ENCODE results near the gene ENO1.
A peak's percentile ranks its signal among the peaks of the same experiment; 100 is the strongest.
"Not testable (repeated sequence)": the region's sequence is repeated elsewhere in the genome, so short reads cannot be mapped to it uniquely, and the experiment has no call there.

Gene ENO1

DNA sequence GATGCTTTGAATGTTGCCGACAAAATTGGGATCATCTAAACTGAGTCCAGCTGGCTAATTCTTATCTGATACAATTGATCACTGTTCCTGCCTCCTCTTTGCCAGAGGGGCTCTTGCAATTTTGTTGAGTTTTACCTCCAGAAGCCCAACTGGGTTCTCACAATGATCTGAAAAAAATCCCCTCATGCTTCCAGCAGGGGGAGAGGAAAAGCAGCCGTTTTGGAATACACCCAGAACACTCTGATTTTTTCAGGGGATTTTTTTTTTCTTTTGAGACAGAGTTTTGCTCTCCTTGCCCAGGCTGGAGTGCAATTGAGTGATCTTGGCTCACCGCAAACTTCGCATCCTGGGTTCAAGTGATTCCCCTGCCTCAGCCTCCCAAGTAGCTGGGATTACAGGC, 47.1 kb downstream of the ENO1 start:
- TF ChIP-seq CTCF (IDR thresholded peaks at IDR 0.05; ENCODE audit: borderline replicate concordance, extremely low read depth, low read length, poor library complexity, severe bottlenecking) (peak; percentile 23), EZH2 (IDR thresholded peaks at IDR 0.05; ENCODE audit: borderline replicate concordance, low read depth, low read length, severe bottlenecking) (no peak)
- no peak overlapping the region for H3K9ac ChIP-seq (ENCODE audit: low read depth, low read length)
- ATAC-seq (ENCODE audit: insufficient read depth, low read depth) (no peak), DNase-seq (no peak)
- no peaks in the 10 kb centered on the region for H3K79me2 ChIP-seq (ENCODE audit: insufficient read depth, low read length)
- peaks cover 17% of the 10 kb centered on the region for H3K4me1 ChIP-seq (ENCODE audit: insufficient read depth, low read length)
- no peak overlapping the region for H3K4me3 ChIP-seq (ENCODE audit: low read depth in 1 of 2, low read length in 2 of 2)
- no peak overlapping the region for H3K4me2 ChIP-seq (ENCODE audit: insufficient read depth, low read length)
- H2AFZ ChIP-seq (ENCODE audit: low read depth, low read length): no peak overlapping the region
- no peaks in the 10 kb centered on the region for H3K36me3 ChIP-seq (ENCODE audit: insufficient read depth, low read length)
- H3K27ac ChIP-seq (ENCODE audit: low read length): no peak overlapping the region
- no peaks in the 10 kb centered on the region for H3K27me3 ChIP-seq (ENCODE audit: insufficient read depth, low read length, poor library complexity)
- H4K20me1 ChIP-seq (ENCODE audit: insufficient read depth, low read length): no peaks in the 10 kb centered on the region
- no peaks in the 10 kb centered on the region for H3K9me3 ChIP-seq (ENCODE audit: insufficient read depth, low read length, severe bottlenecking)

GRCh38 chr1:8830732-8831131, 47.8 kb downstream of the ENO1 start:
- H3K27ac ChIP-seq (ENCODE audit: low read length); H3K36me3 ChIP-seq (ENCODE audit: insufficient read depth, low read length); H3K4me2 ChIP-seq (ENCODE audit: insufficient read depth, low read length); ATAC-seq (ENCODE audit: insufficient read depth, low read depth); H3K4me3 ChIP-seq (ENCODE audit: low read depth in 1 of 2, low read length in 2 of 2); H3K79me2 ChIP-seq (ENCODE audit: insufficient read depth, low read length); H3K9me3 ChIP-seq (ENCODE audit: insufficient read depth, low read length, severe bottlenecking); H3K27me3 ChIP-seq (ENCODE audit: insufficient read depth, low read length, poor library complexity); H4K20me1 ChIP-seq (ENCODE audit: insufficient read depth, low read length); H2AFZ ChIP-seq (ENCODE audit: low read depth, low read length); DNase-seq; H3K9ac ChIP-seq (ENCODE audit: low read depth, low read length): not testable (repeated sequence)
- H3K4me1 ChIP-seq (ENCODE audit: insufficient read depth, low read length): peaks cover 17% of the 10 kb centered on the region

GRCh38 chr1:8825985-8826481, 52.5 kb downstream of the ENO1 start:
- no peaks in the 10 kb centered on the region for H4K20me1 ChIP-seq (ENCODE audit: insufficient read depth, low read length)
- H3K27me3 ChIP-seq (ENCODE audit: insufficient read depth, low read length, poor library complexity): no peaks in the 10 kb centered on the region
- TF ChIP-seq EZH2 (IDR thresholded peaks at IDR 0.05; ENCODE audit: borderline replicate concordance, low read depth, low read length, severe bottlenecking) (no peak), CTCF (IDR thresholded peaks at IDR 0.05; ENCODE audit: borderline replicate concordance, extremely low read depth, low read length, poor library complexity, severe bottlenecking) (no peak)
- H3K4me2 ChIP-seq (ENCODE audit: insufficient read depth, low read length): no peak overlapping the region
- H3K4me3 ChIP-seq (ENCODE audit: low read depth in 1 of 2, low read length in 2 of 2): no peak overlapping the region
- H3K79me2 ChIP-seq (ENCODE audit: insufficient read depth, low read length): no peaks in the 10 kb centered on the region
- ATAC-seq (ENCODE audit: insufficient read depth, low read depth): no peak
- H3K9ac ChIP-seq (ENCODE audit: low read depth, low read length): no peak overlapping the region
- no peak for DNase-seq
- H3K36me3 ChIP-seq (ENCODE audit: insufficient read depth, low read length): no peaks in the 10 kb centered on the region
- H2AFZ ChIP-seq (ENCODE audit: low read depth, low read length): no peak overlapping the region
- no peaks in the 10 kb centered on the region for H3K9me3 ChIP-seq (ENCODE audit: insufficient read depth, low read length, severe bottlenecking)
- peaks cover 17% of the 10 kb centered on the region for H3K4me1 ChIP-seq (ENCODE audit: insufficient read depth, low read length)
- H3K27ac ChIP-seq (ENCODE audit: low read length): no peak overlapping the region

DNA sequence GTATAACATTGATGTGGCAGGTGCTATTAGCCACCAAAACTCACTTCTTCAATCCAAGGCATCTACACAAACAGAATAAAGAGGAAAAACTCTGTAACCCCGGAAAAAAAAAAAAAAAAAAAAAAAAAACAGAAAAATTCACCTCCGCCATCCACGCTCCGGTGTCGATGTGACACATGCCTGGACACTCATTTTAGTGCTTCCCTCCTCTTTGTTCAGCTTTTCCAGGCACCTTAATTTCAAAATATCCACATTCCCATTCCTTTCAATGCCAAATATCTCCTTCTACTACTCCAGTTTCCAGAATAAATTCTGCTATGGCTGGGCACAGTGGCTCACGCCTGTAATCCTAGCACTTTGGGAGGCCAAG, 55.2 kb downstream of the ENO1 start:
- Histone ChIP-seq H3K4me2 (ENCODE audit: insufficient read depth, low read length) (no peak overlapping the region), H2AFZ (ENCODE audit: low read depth, low read length) (no peak overlapping the region), H3K79me2 (ENCODE audit: insufficient read depth, low read length) (no peaks in the 10 kb centered on the region), H3K27me3 (ENCODE audit: insufficient read depth, low read length, poor library complexity) (no peaks in the 10 kb centered on the region), H3K4me1 (ENCODE audit: insufficient read depth, low read length) (peaks cover 5% of the 10 kb centered on the region), H3K36me3 (ENCODE audit: insufficient read depth, low read length) (no peaks in the 10 kb centered on the region), H4K20me1 (ENCODE audit: insufficient read depth, low read length) (no peaks in the 10 kb centered on the region), H3K27ac (ENCODE audit: low read length) (no peak overlapping the region), H3K9me3 (ENCODE audit: insufficient read depth, low read length, severe bottlenecking) (no peaks in the 10 kb centered on the region), H3K4me3 (ENCODE audit: low read depth in 1 of 2, low read length in 2 of 2) (no peak overlapping the region), H3K9ac (ENCODE audit: low read depth, low read length) (no peak overlapping the region)
- no peak for TF ChIP-seq CTCF (IDR thresholded peaks at IDR 0.05; ENCODE audit: borderline replicate concordance, extremely low read depth, low read length, poor library complexity, severe bottlenecking)
- no peak for TF ChIP-seq EZH2 (IDR thresholded peaks at IDR 0.05; ENCODE audit: borderline replicate concordance, low read depth, low read length, severe bottlenecking)
- no peak for ATAC-seq (ENCODE audit: insufficient read depth, low read depth)
- no peak for DNase-seq

Data from DND-41 (cell line).